ENCODE data around the gene CCL27.

GRCh38 chr9:34688329-34689115 lies 26.1 kb upstream of the CCL27 start:
- TF ChIP-seq RELA (IDR thresholded peaks at IDR 0.05; ENCODE audit: borderline replicate concordance, partially characterized antibody) (no peak), POLR2A (IDR thresholded peaks at IDR 0.05; ENCODE audit: low read depth, low read length) (no peak), CTCF (IDR thresholded peaks at IDR 0.05 in 2 of 3, conservative IDR thresholded peaks at IDR 0.05 in 1 of 3; ENCODE audit: control insufficient read depth in 2 of 3, extremely low read depth in 1 of 3, insufficient read depth in 1 of 3, low read depth in 3 of 3, low read length in 3 of 3) (no peak), EZH2 (IDR thresholded peaks at IDR 0.05; ENCODE audit: borderline replicate concordance, control insufficient read depth, low read depth, low read length) (no peak), POLR2AphosphoS5 (IDR thresholded peaks at IDR 0.05; ENCODE audit: low read length) (no peak), ZNF217 (IDR thresholded peaks at IDR 0.05) (no peak), YY1 (IDR thresholded peaks at IDR 0.05; ENCODE audit: low read depth, low read length) (no peak), REST (IDR thresholded peaks at IDR 0.05; ENCODE audit: low read depth, low read length) (no peak), CHD4 (IDR thresholded peaks at IDR 0.05) (no peak), CHD2 (IDR thresholded peaks at IDR 0.05; ENCODE audit: borderline replicate concordance, low read depth, low read length) (no peak), ETV6 (conservative IDR thresholded peaks at IDR 0.05 in 1 of 2, IDR thresholded peaks at IDR 0.05 in 1 of 2; ENCODE audit: borderline replicate concordance in 1 of 2, low read depth in 1 of 2) (no peak), FOS (IDR thresholded peaks at IDR 0.05; ENCODE audit: borderline replicate concordance, extremely low read depth, insufficient read length) (no peak), BRCA1 (IDR thresholded peaks at IDR 0.05; ENCODE audit: low read depth, low read length) (no peak)
